Naive thymus-derived CD8-positive, alpha-beta T cell (primary cell): ENCODE data around the gene MICAL2. TPM values are rescaled to one million over a fixed set of nuclear protein-coding genes. Genes with fewer than 3 reads are reported as not detected.
A peak's percentile ranks its signal among the peaks of the same experiment; 100 is the strongest.

Experiments
- ATAC-seq, 2 donors: fragments of 150-1000 bp; cut with Tn5 transposase in 1 of 2; sonication (Bioruptor Pico), chemical (Tn5 transposase) in 1 of 2; 1 replicate in 1 of 2; 2 replicates in 1 of 2; pipeline ENCODE4 v1.10.0; 2021; ENCODE audit warnings: mild to moderate bottlenecking in 2 of 2, moderate library complexity in 2 of 2
- POLR2A ChIA-PET: fragments of 350-600 bp; sonication (Branson Sonifier 250); formaldehyde crosslinking; loops from one replicate; lab custom pipeline; 2021; ENCODE audit warnings: antibody characterized with exemption; lab: Charles Lee
- DNase-seq, 10 donors: peaks; one replicate each; pipeline versions ENCODE4 v3.0.0 to v3.0.0-alpha.2; 2020 to 2022
- H3K27ac Mint-ChIP-seq, 10 donors: one replicate each; pipeline ENCODE4 v1.8.0; 2020 to 2022; ENCODE audit warnings: mild to moderate bottlenecking in 10 of 10, mixed read lengths in 10 of 10, moderate library complexity in 4 of 10, inconsistent platforms in 1 of 10
- H3K27me3 Mint-ChIP-seq, 5 donors: one replicate each; pipeline ENCODE4 v1.8.0; 2021 to 2022; ENCODE audit warnings: mixed read lengths in 5 of 5
- H3K36me3 Mint-ChIP-seq, 3 donors: one replicate each; pipeline ENCODE4 v1.8.0; 2020 to 2022; ENCODE audit warnings: mixed read lengths in 3 of 3, mild to moderate bottlenecking in 2 of 3, inconsistent platforms in 1 of 3
- H3K4me1 Mint-ChIP-seq, 4 donors: one replicate each; pipeline ENCODE4 v1.8.0; 2021 to 2022; ENCODE audit warnings: mixed read lengths in 4 of 4
- H3K4me3 Mint-ChIP-seq, 10 donors: one replicate each; pipeline ENCODE4 v1.8.0; 2020 to 2022; ENCODE audit warnings: mild to moderate bottlenecking in 10 of 10, mixed read lengths in 10 of 10, moderate library complexity in 6 of 10, inconsistent platforms in 1 of 10
- H3K9me3 Mint-ChIP-seq, 9 donors: one replicate each; pipeline ENCODE4 v1.8.0; 2020 to 2022; ENCODE audit warnings: mixed read lengths in 9 of 9, mild to moderate bottlenecking in 3 of 9, inconsistent platforms in 1 of 9, moderate library complexity in 1 of 9
- polyA plus RNA-seq, 3 donors: library from polyadenylated mRNA; unstranded; fragments of 300-500 nt; fragmentation: Illumina TruSeq; gene quantifications; one replicate each; pipeline ENCODE4 v1.2.3, GENCODE V29; 2021
- total RNA-seq, 8 experiments: library from RNA in 2 of 8; stranded (reverse) in 2 of 8; gene quantifications; one replicate each; pipeline ENCODE4 v1.2.3 and lab custom pipeline; 2021 to 2026

MICAL2 gene
- total and polyA plus RNA-seq, 5 experiments from 2014 or later: 2.3 to 12.3 (median 5.0) TPM

GRCh38 chr11:12235947-12236743 is 125.8 kb downstream of the MICAL2 start:
- POLR2A ChIA-PET: interaction anchor here (0.9 to 3.6 kb wide), 4 partner anchors 11 to 40 kb away, joined by 4 to 22 read pairs (median 8); no protein-coding TSS in a partner anchor
- Mint-ChIP-seq H3K27me3 (no peaks in the 10 kb centered on the region), H3K27ac (peak overlapping the region; percentile 20 to 93 (median 86))

GRCh38 chr11:12236744-12237101 is 126.3 kb downstream of the MICAL2 start:
- H3K4me3 Mint-ChIP-seq: peak overlapping the region in 5 of 10 donors; percentile 45 to 82 (median 65)
- H3K36me3 Mint-ChIP-seq: peaks cover 0 to 2% (median 0%) of the 10 kb centered on the region in 3 donors
- H3K27ac Mint-ChIP-seq: peak overlapping the region; percentile 20 to 93 (median 86)
- POLR2A ChIA-PET: interaction anchor here (0.9 to 3.6 kb wide), 4 partner anchors 12 to 41 kb away, joined by 4 to 22 read pairs (median 8); no protein-coding TSS in a partner anchor
- peaks cover 13 to 28% (median 27%) of the 10 kb centered on the region in 4 donors for H3K4me1 Mint-ChIP-seq
- ATAC-seq (no peak), DNase-seq (no peak)
- H3K27me3 Mint-ChIP-seq: no peaks in the 10 kb centered on the region
- no peaks in the 10 kb centered on the region for H3K9me3 Mint-ChIP-seq

More at GRCh38 chr11:12235947-12236743, 125.8 kb downstream of the MICAL2 start:
- no peaks in the 10 kb centered on the region for H3K9me3 Mint-ChIP-seq
- H3K4me3 Mint-ChIP-seq: peak overlapping the region; percentile 5 to 82 (median 70)
- DNase-seq (peak in 7 of 10 donors; percentile 6 to 79 (median 73)), ATAC-seq (peak; percentile 86 to 87)
- peaks cover 13 to 23% (median 22%) of the 10 kb centered on the region in 4 donors for H3K4me1 Mint-ChIP-seq
- peaks cover 0 to 2% (median 0%) of the 10 kb centered on the region in 3 donors for H3K36me3 Mint-ChIP-seq

- Mint-ChIP-seq H3K36me3 (peaks cover 0 to 2% (median 0%) of the 10 kb centered on the region in 3 donors), H3K4me3 (no peak overlapping the region), H3K27ac (peak overlapping the region in 2 of 10 donors; percentile 2 to 8), H3K9me3 (no peaks in the 10 kb centered on the region), H3K4me1 (peaks cover 16 to 35% (median 33%) of the 10 kb centered on the region in 4 donors), H3K27me3 (no peaks in the 10 kb centered on the region)
- no peak for DNase-seq
- ATAC-seq: no peak
- POLR2A ChIA-PET: interaction anchor here (0.6 to 3.6 kb wide), 4 partner anchors 13 to 1432 kb away, joined by 3 to 22 read pairs (median 8); no protein-coding TSS in a partner anchor
Observed at GRCh38 chr11:12237381-12237784, 127.0 kb downstream of the MICAL2 start.

DNA sequence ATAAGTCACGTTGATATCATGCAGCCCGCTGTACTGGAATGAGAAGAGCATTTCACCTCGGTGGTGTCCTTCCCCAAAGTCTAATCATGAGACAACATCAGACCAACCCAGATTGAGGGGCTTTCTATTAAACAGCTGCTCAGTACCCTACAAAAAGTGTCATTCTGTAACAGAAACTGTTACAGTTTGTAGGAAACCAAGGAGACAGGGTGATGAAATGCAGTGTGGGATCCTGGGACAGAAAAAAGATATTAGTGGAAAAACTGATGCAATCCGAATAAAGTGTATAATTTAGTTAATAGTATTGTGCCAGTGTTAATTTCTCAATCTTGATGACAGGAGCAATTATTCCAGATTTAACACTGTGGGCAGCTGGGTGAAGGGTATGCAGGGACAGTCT is 128.0 kb downstream of the MICAL2 start:
- Mint-ChIP-seq H3K4me1 (peaks cover 25 to 45% (median 43%) of the 10 kb centered on the region in 4 donors), H3K27me3 (no peaks in the 10 kb centered on the region), H3K36me3 (peaks cover 0 to 2% (median 0%) of the 10 kb centered on the region in 3 donors), H3K27ac (peak overlapping the region in 1 of 10 donors; percentile 63), H3K4me3 (no peak overlapping the region), H3K9me3 (no peaks in the 10 kb centered on the region)
- POLR2A ChIA-PET: no interaction called here
- no peak for ATAC-seq
- no peak for DNase-seq

GRCh38 chr11:12239396-12239795 is 129.0 kb downstream of the MICAL2 start:
- peaks cover 28 to 46% (median 43%) of the 10 kb centered on the region in 4 donors for H3K4me1 Mint-ChIP-seq
- POLR2A ChIA-PET: no interaction called here
- DNase-seq (no peak), ATAC-seq (no peak)
- no peaks in the 10 kb centered on the region for H3K27me3 Mint-ChIP-seq
- H3K4me3 Mint-ChIP-seq: no peak overlapping the region
- peaks cover 0 to 2% (median 0%) of the 10 kb centered on the region in 3 donors for H3K36me3 Mint-ChIP-seq
- H3K9me3 Mint-ChIP-seq: no peaks in the 10 kb centered on the region
- H3K27ac Mint-ChIP-seq: no peak overlapping the region

- Mint-ChIP-seq H3K4me1 (peaks cover 30 to 46% (median 41%) of the 10 kb centered on the region in 4 donors), H3K27ac (peak overlapping the region in 1 of 10 donors; percentile 9), H3K9me3 (no peaks in the 10 kb centered on the region), H3K36me3 (peaks cover 0 to 2% (median 0%) of the 10 kb centered on the region in 3 donors), H3K4me3 (no peak overlapping the region), H3K27me3 (no peaks in the 10 kb centered on the region)
- POLR2A ChIA-PET: no interaction called here
- ATAC-seq (no peak), DNase-seq (no peak)
Observed at GRCh38 chr11:12239804-12240371, 129.5 kb downstream of the MICAL2 start.

GRCh38 chr11:12240677-12241076 is 130.3 kb downstream of the MICAL2 start:
- Mint-ChIP-seq H3K4me1 (peaks cover 30 to 40% (median 35%) of the 10 kb centered on the region in 4 donors), H3K27me3 (no peaks in the 10 kb centered on the region), H3K36me3 (peaks cover 0 to 2% (median 0%) of the 10 kb centered on the region in 3 donors), H3K27ac (peak overlapping the region in 1 of 10 donors; percentile 9), H3K9me3 (no peaks in the 10 kb centered on the region), H3K4me3 (no peak overlapping the region)
- POLR2A ChIA-PET: no interaction called here
- DNase-seq: no peak
- ATAC-seq: no peak

DNA sequence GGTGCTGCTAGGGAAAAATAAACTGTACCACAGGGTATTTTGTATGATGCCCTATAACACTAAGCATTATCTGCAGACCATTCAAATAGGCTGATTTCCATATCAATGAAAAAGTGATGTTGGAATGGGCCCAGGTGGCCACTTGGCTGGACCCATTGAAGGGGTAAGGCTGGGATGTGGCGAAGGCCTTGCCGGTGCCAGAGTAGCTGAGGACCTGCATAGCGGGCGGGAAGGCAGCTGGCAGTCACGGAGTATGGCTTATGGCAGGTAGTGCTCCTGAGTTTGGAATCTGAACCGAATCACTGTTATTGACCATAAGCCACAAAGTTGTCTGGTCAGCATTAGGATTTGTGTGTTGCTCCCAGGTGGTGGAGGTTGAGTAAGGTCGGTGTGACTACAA is 131.0 kb downstream of the MICAL2 start:
- peak overlapping the region in 3 of 10 donors; percentile 39 to 60 (median 48) for H3K4me3 Mint-ChIP-seq

GRCh38 chr11:12241971-12242672 is 131.7 kb downstream of the MICAL2 start:
- peak overlapping the region in 8 of 10 donors; percentile 23 to 65 (median 47) for H3K4me3 Mint-ChIP-seq
- H3K9me3 Mint-ChIP-seq: no peaks in the 10 kb centered on the region

More for the DNA sequence above, 131.0 kb downstream of the MICAL2 start:
- DNase-seq (no peak), ATAC-seq (no peak)
- Mint-ChIP-seq H3K27ac (peak overlapping the region in 6 of 10 donors; percentile 41 to 86 (median 50)), H3K27me3 (no peaks in the 10 kb centered on the region), H3K36me3 (peaks cover 0 to 2% (median 0%) of the 10 kb centered on the region in 3 donors), H3K4me1 (peaks cover 22 to 32% (median 28%) of the 10 kb centered on the region in 4 donors), H3K9me3 (no peaks in the 10 kb centered on the region)
- POLR2A ChIA-PET: no interaction called here

DNA sequence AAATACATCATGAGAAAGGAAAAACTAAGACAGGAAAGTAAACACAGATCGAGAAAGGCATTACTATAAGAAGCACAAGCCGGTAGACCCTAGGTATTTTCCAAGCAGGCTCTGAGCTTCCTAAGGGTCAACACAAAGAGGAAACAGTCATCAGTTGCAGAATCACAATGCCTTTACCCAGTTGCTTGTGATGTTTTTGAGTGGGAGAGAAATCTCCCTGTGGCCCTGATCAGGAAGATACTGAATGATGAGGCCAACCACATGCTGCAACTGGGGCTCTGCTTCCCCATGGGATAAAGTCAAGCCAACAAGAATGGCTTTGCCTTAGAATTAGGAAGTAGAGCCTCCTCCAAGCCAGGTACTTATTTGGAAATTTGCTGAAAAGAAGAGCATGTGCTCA is 132.6 kb downstream of the MICAL2 start:
- Mint-ChIP-seq H3K9me3 (no peaks in the 10 kb centered on the region), H3K27me3 (no peaks in the 10 kb centered on the region), H3K4me1 (peaks cover 17 to 27% (median 23%) of the 10 kb centered on the region in 4 donors), H3K36me3 (peaks cover 0 to 2% (median 0%) of the 10 kb centered on the region in 3 donors), H3K4me3 (peak overlapping the region in 5 of 10 donors; percentile 39 to 60 (median 48)), H3K27ac (peak overlapping the region in 9 of 10 donors; percentile 2 to 86 (median 61))
- POLR2A ChIA-PET: no interaction called here
- ATAC-seq: no peak
- no peak for DNase-seq

More at GRCh38 chr11:12241971-12242672, 131.7 kb downstream of the MICAL2 start:
- Mint-ChIP-seq H3K36me3 (peaks cover 0 to 2% (median 0%) of the 10 kb centered on the region in 3 donors), H3K27me3 (no peaks in the 10 kb centered on the region), H3K4me1 (peaks cover 17 to 27% (median 23%) of the 10 kb centered on the region in 4 donors), H3K27ac (peak overlapping the region; percentile 2 to 86 (median 62))
- ATAC-seq (peak; percentile 68 to 86), DNase-seq (peak in 5 of 10 donors; percentile 15 to 36 (median 29))
- POLR2A ChIA-PET: no interaction called here

DNA sequence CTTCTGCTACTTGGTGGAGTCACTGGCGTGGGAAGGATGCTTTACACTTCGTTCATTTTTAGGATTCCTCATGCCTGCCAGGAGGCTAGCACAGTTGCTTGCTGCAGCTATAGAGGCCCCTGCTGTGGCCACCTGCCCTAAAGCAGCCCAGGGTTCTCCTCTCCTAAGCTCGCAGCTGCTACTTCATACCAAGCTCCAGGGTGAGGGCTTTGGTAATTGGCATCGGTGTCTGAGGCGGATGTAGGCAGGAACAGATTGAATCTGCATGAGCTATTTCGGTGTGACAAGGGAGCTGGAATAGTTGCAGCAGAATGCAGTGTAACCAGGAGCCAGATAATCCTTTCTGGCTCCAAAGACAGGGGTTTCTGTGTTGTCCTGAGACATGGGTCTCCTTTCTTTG is 133.1 kb downstream of the MICAL2 start:
- Mint-ChIP-seq H3K27ac (peak overlapping the region in 4 of 10 donors; percentile 38 to 86 (median 53)), H3K36me3 (peaks cover 0 to 2% (median 0%) of the 10 kb centered on the region in 3 donors), H3K4me1 (peaks cover 17 to 27% (median 23%) of the 10 kb centered on the region in 4 donors), H3K9me3 (no peaks in the 10 kb centered on the region), H3K27me3 (no peaks in the 10 kb centered on the region), H3K4me3 (no peak overlapping the region)
- ATAC-seq (no peak), DNase-seq (no peak)
- POLR2A ChIA-PET: no interaction called here
